Caco-2 (cell line): ENCODE data around the gene PRDM1. TPM values are rescaled to one million over a fixed set of nuclear protein-coding genes. Genes with fewer than 3 reads are reported as not detected.

Source experiments
- BruUV-seq: library from RNA; stranded (reverse); fragments of 400-500 nt; replicated peaks from 2 replicates; lab custom pipeline; 2021; lab: Mats Ljungman, UMichigan
- CTCF ChIA-PET: fragments of 300-600 bp; sonication (Branson Sonifier 250); formaldehyde crosslinking; loops from one replicate; lab custom pipeline; 2022; ENCODE audit warnings: antibody characterized with exemption; lab: Charles Lee
- POLR2A ChIA-PET: fragments of 300-600 bp; sonication (Branson Sonifier 250); formaldehyde crosslinking; loops from one replicate; lab custom pipeline; 2022; ENCODE audit warnings: antibody characterized with exemption; lab: Charles Lee
- DNase-seq, 2 experiments: peaks; one replicate each; pipeline versions ENCODE4 v3.0.0 to v3.0.0-alpha.2; 2020 to 2022
- H3K27me3 ChIP-seq: replicated peaks from 2 replicates; pipeline ENCODE4 v1.6.0; 2011; ENCODE audit warnings: low read length; ENCODE audit not compliant: control insufficient read depth, insufficient read depth
- H3K36me3 ChIP-seq: 2 replicates; pipeline ENCODE4 v1.5.1; 2011; ENCODE audit warnings: low read length; ENCODE audit not compliant: control insufficient read depth, insufficient read depth
- H3K4me1 ChIP-seq: fragments of 250-450 bp; sonication (Bioruptor Pico); 2 replicates; pipeline ENCODE4 v1.5.1; 2020; ENCODE audit warnings: mild to moderate bottlenecking
- H3K4me3 ChIP-seq: 2 replicates; pipeline ENCODE4 v1.5.1; 2011; ENCODE audit warnings: low read depth, mild to moderate bottlenecking, control low read depth, low read length
- H3K9me3 ChIP-seq: fragments of 250-450 bp; sonication (Bioruptor Pico); 2 replicates; pipeline ENCODE4 v1.5.1; 2020; ENCODE audit warnings: mild to moderate bottlenecking, moderate library complexity
- H3K27ac Mint-ChIP-seq: one replicate; pipeline ENCODE4 v1.8.0; 2022; ENCODE audit warnings: mixed read lengths; ENCODE audit not compliant: unreplicated experiment
- H3K27me3 Mint-ChIP-seq: one replicate; pipeline ENCODE4 v1.8.0; 2022; ENCODE audit warnings: mixed read lengths; ENCODE audit not compliant: insufficient read depth, unreplicated experiment
- H3K36me3 Mint-ChIP-seq: one replicate; pipeline ENCODE4 v1.8.0; 2022; ENCODE audit warnings: mild to moderate bottlenecking, mixed read lengths; ENCODE audit not compliant: insufficient read depth, unreplicated experiment
- H3K4me1 Mint-ChIP-seq: one replicate; pipeline ENCODE4 v1.8.0; 2022; ENCODE audit warnings: low read depth, mixed read lengths; ENCODE audit not compliant: unreplicated experiment
- H3K4me3 Mint-ChIP-seq: one replicate; pipeline ENCODE4 v1.8.0; 2022; ENCODE audit warnings: mild to moderate bottlenecking, moderate library complexity, mixed read lengths; ENCODE audit not compliant: unreplicated experiment
- H3K9me3 Mint-ChIP-seq: one replicate; pipeline ENCODE4 v1.8.0; 2022; ENCODE audit warnings: mixed read lengths; ENCODE audit not compliant: unreplicated experiment
- CTCF ChIP-seq, 2 experiments: fragments of 200-600 bp in 1 of 2; IDR thresholded peaks; 1 replicate in 1 of 2; 2 replicates in 1 of 2; pipeline versions ENCODE4 v1.5.1 to v1.8.0; 2011 to 2022; ENCODE audit warnings: antibody characterized with exemption in 1 of 2, control low read depth in 1 of 2, inconsistent platforms in 1 of 2, low read depth in 1 of 2, low read length in 1 of 2, mild to moderate bottlenecking in 1 of 2, moderate library complexity in 1 of 2; ENCODE audit not compliant: insufficient read depth in 1 of 2, severe bottlenecking in 1 of 2, unreplicated experiment in 1 of 2
- intact Hi-C: fragments of 100-400 bp; cut with micrococcal nuclease; formaldehyde crosslinking; loops from one replicate; pipeline ENCODE4 v1.10.0; 2022; ENCODE audit not compliant: unreplicated experiment
- total RNA-seq: library from RNA; stranded (reverse); gene quantifications from 2 replicates; pipeline ENCODE4 v1.2.3, GENCODE V29; 2022

The PRDM1 gene
- total RNA-seq, 1 experiment from 2014 or later: 10.4 TPM

GRCh38 chr6:106138151-106138550 lies 52.0 kb downstream of the PRDM1 start:
- POLR2A ChIA-PET: no interaction called here
- peaks cover 10% of the 10 kb centered on the region; the same call in 1 of the 2 replicates for H3K4me1 ChIP-seq
- H3K4me3 ChIP-seq: no peak overlapping the region
- no peak for DNase-seq
- intact Hi-C loops: no loop called here
- Mint-ChIP-seq H3K27ac (no peak overlapping the region), H3K27me3 (no peaks in the 10 kb centered on the region), H3K36me3 (no peaks in the 10 kb centered on the region), H3K4me1 (no peaks in the 10 kb centered on the region), H3K4me3 (no peak overlapping the region), H3K9me3 (no peaks in the 10 kb centered on the region)
- H3K9me3 ChIP-seq: no peaks in the 10 kb centered on the region
- no peaks in the 10 kb centered on the region for H3K27me3 ChIP-seq
- no peak for TF ChIP-seq CTCF (IDR thresholded peaks at IDR 0.05; ENCODE audit: insufficient read depth in 1 of 2, low read depth in 1 of 2, low read length in 1 of 2, severe bottlenecking in 1 of 2, unreplicated experiment in 1 of 2)
- no TSS peak for BruUV-seq
- CTCF ChIA-PET: no interaction called here
- no peaks in the 10 kb centered on the region for H3K36me3 ChIP-seq

- H3K36me3 Mint-ChIP-seq: no peaks in the 10 kb centered on the region
- H3K4me1 Mint-ChIP-seq: no peaks in the 10 kb centered on the region
- no peaks in the 10 kb centered on the region for H3K9me3 Mint-ChIP-seq
- no peak for DNase-seq
- intact Hi-C loops: no loop called here
- BruUV-seq: no TSS peak
- H3K27me3 Mint-ChIP-seq: no peaks in the 10 kb centered on the region
- H3K36me3 ChIP-seq: no peaks in the 10 kb centered on the region
- CTCF ChIA-PET: interaction anchor here (1.0 kb wide), 1 partner anchor 81 kb away, joined by 3 read pairs; no protein-coding TSS in a partner anchor
- H3K4me1 ChIP-seq: no peaks in the 10 kb centered on the region
- no peak overlapping the region for H3K4me3 ChIP-seq
- POLR2A ChIA-PET: no interaction called here
- no peak overlapping the region for H3K27ac Mint-ChIP-seq
- H3K4me3 Mint-ChIP-seq: no peak overlapping the region
- TF ChIP-seq CTCF (IDR thresholded peaks at IDR 0.05; ENCODE audit: insufficient read depth in 1 of 2, low read depth in 1 of 2, low read length in 1 of 2, severe bottlenecking in 1 of 2, unreplicated experiment in 1 of 2): no peak
- H3K9me3 ChIP-seq: no peaks in the 10 kb centered on the region
- H3K27me3 ChIP-seq: no peaks in the 10 kb centered on the region
Measured at GRCh38 chr6:106141441-106142237, 55.5 kb downstream of the PRDM1 start.

GRCh38 chr6:106142876-106143431 lies 56.8 kb downstream of the PRDM1 start:
- H3K9me3 Mint-ChIP-seq: no peaks in the 10 kb centered on the region
- CTCF ChIA-PET: no interaction called here
- no peak for TF ChIP-seq CTCF (IDR thresholded peaks at IDR 0.05; ENCODE audit: insufficient read depth in 1 of 2, low read depth in 1 of 2, low read length in 1 of 2, severe bottlenecking in 1 of 2, unreplicated experiment in 1 of 2)
- intact Hi-C loops: no loop called here
- no peaks in the 10 kb centered on the region for H3K27me3 Mint-ChIP-seq
- Histone ChIP-seq H3K36me3 (no peaks in the 10 kb centered on the region), H3K27me3 (no peaks in the 10 kb centered on the region), H3K9me3 (no peaks in the 10 kb centered on the region), H3K4me1 (no peaks in the 10 kb centered on the region), H3K4me3 (no peak overlapping the region)
- H3K27ac Mint-ChIP-seq: no peak overlapping the region
- no peaks in the 10 kb centered on the region for H3K36me3 Mint-ChIP-seq
- BruUV-seq: no TSS peak
- POLR2A ChIA-PET: no interaction called here
- DNase-seq: no peak
- no peaks in the 10 kb centered on the region for H3K4me1 Mint-ChIP-seq
- H3K4me3 Mint-ChIP-seq: no peak overlapping the region
